ENCODE results near the gene CHRNA4. TPM values are rescaled to one million over a fixed set of nuclear protein-coding genes. Genes with fewer than 3 reads are reported as not detected.

Gene CHRNA4
- total and polyA plus RNA-seq, 2 of the 13 experiments (the other 11 are each of a cell fraction or from before 2014, with no cell fraction given): not detected

- TF ChIP-seq SRSF1 (optimal IDR thresholded peaks at IDR 0.05; ENCODE audit: low read depth, low read length): peak; percentile 91
- no peak for TF ChIP-seq SKI (IDR thresholded peaks at IDR 0.05; ENCODE audit: partially characterized antibody)
- peak; percentile 39; the same call in 1 of the 2 replicates for TF ChIP-seq ZNF800 (CRISPR knock-in tag; IDR thresholded peaks at IDR 0.05)
- no peak for TF ChIP-seq POLR2G (IDR thresholded peaks at IDR 0.05; ENCODE audit: low read depth, low read length)
- no peak for TF ChIP-seq LCORL (IDR thresholded peaks at IDR 0.05)
- TF ChIP-seq LCORL (CRISPR knock-in tag; IDR thresholded peaks at IDR 0.05): no peak
- no peak for TF ChIP-seq RFX3 (CRISPR knock-in tag; IDR thresholded peaks at IDR 0.05)
- no peak for TF ChIP-seq PRDM4 (CRISPR knock-in tag; IDR thresholded peaks at IDR 0.05; ENCODE audit: borderline replicate concordance)
- TF ChIP-seq GABPB1 (CRISPR knock-in tag; IDR thresholded peaks at IDR 0.05): peak; percentile 54
- no peak for TF ChIP-seq ARID2 (CRISPR knock-in tag; IDR thresholded peaks at IDR 0.05; ENCODE audit: borderline replicate concordance)
- TF ChIP-seq MAFK (conservative IDR thresholded peaks at IDR 0.05 in 1 of 2, IDR thresholded peaks at IDR 0.05 in 1 of 2; ENCODE audit: low read length in 2 of 2): no peak
- 0 out of 2 replicates have a peak, but pooled peaks have one; percentile 22 for TF ChIP-seq GATAD2A (CRISPR knock-in tag; IDR thresholded peaks at IDR 0.05)
- no peak for TF ChIP-seq ZNF253 (CRISPR knock-in tag; IDR thresholded peaks at IDR 0.05; ENCODE audit: borderline replicate concordance)
- TF ChIP-seq ETV5 (CRISPR knock-in tag; IDR thresholded peaks at IDR 0.05; ENCODE audit: borderline replicate concordance): no peak; the same call in 1 of the 2 replicates
- TF ChIP-seq U2AF2 (IDR thresholded peaks at IDR 0.05; ENCODE audit: low read depth, low read length): no peak
- no peak for TF ChIP-seq SRF (IDR thresholded peaks at IDR 0.05; ENCODE audit: low read depth, low read length)
- TF ChIP-seq HMG20A (CRISPR knock-in tag; IDR thresholded peaks at IDR 0.05; ENCODE audit: borderline replicate concordance): no peak
- TF ChIP-seq ZNF281 (CRISPR knock-in tag; IDR thresholded peaks at IDR 0.05; ENCODE audit: borderline replicate concordance): no peak
- no peak for TF ChIP-seq RAD51 (IDR thresholded peaks at IDR 0.05; ENCODE audit: borderline replicate concordance)
- no peak for TF ChIP-seq ZNF644 (CRISPR knock-in tag; IDR thresholded peaks at IDR 0.05; ENCODE audit: low read depth)
- TF ChIP-seq ESRRA (CRISPR knock-in tag; IDR thresholded peaks at IDR 0.05; ENCODE audit: low read depth): no peak
- TF ChIP-seq BRCA1 (CRISPR knock-in tag; IDR thresholded peaks at IDR 0.05): 0 out of 2 replicates have a peak, but pooled peaks have one; percentile 40
- peak; percentile 17 for TF ChIP-seq TEAD3 (CRISPR knock-in tag; optimal IDR thresholded peaks at IDR 0.05; ENCODE audit: borderline replicate concordance)
These were observed 20.8 kb upstream of the CHRNA4 start (continued) for GRCh38 chr20:63381781-63382431.
